ENCODE data around the gene BCS1L.

Gene BCS1L

GRCh38 chr2:218698885-218699284, 39.4 kb downstream of the BCS1L start:
- TF ChIP-seq, protein P1, sequence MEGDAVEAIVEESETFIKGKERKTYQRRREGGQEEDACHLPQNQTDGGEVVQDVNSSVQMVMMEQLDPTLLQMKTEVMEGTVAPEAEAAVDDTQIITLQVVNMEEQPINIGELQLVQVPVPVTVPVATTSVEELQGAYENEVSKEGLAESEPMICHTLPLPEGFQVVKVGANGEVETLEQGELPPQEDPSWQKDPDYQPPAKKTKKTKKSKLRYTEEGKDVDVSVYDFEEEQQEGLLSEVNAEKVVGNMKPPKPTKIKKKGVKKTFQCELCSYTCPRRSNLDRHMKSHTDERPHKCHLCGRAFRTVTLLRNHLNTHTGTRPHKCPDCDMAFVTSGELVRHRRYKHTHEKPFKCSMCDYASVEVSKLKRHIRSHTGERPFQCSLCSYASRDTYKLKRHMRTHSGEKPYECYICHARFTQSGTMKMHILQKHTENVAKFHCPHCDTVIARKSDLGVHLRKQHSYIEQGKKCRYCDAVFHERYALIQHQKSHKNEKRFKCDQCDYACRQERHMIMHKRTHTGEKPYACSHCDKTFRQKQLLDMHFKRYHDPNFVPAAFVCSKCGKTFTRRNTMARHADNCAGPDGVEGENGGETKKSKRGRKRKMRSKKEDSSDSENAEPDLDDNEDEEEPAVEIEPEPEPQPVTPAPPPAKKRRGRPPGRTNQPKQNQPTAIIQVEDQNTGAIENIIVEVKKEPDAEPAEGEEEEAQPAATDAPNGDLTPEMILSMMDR (IDR thresholded peaks at IDR 0.05; ENCODE audit: insufficient read depth, low read depth, low read length, missing control alignments), result no peak
- H3K4me3 ChIP-seq (ENCODE audit: low read depth, low read length), result no peak overlapping the region
- no peak for DNase-seq (ENCODE audit: low read depth)

GRCh38 chr2:218701806-218702205, 42.3 kb downstream of the BCS1L start:
- no peak overlapping the region for H3K4me3 ChIP-seq (ENCODE audit: low read depth, low read length)
- no peak for DNase-seq (ENCODE audit: low read depth)
- TF ChIP-seq, protein P1 (IDR thresholded peaks at IDR 0.05; ENCODE audit: insufficient read depth, low read depth, low read length, missing control alignments), result no peak

GRCh38 chr2:218703341-218703740, 43.9 kb downstream of the BCS1L start:
- DNase-seq (ENCODE audit: low read depth), result no peak
- TF ChIP-seq, protein P1 (IDR thresholded peaks at IDR 0.05; ENCODE audit: insufficient read depth, low read depth, low read length, missing control alignments), result no peak
- H3K4me3 ChIP-seq (ENCODE audit: low read depth, low read length), result no peak overlapping the region

DNA sequence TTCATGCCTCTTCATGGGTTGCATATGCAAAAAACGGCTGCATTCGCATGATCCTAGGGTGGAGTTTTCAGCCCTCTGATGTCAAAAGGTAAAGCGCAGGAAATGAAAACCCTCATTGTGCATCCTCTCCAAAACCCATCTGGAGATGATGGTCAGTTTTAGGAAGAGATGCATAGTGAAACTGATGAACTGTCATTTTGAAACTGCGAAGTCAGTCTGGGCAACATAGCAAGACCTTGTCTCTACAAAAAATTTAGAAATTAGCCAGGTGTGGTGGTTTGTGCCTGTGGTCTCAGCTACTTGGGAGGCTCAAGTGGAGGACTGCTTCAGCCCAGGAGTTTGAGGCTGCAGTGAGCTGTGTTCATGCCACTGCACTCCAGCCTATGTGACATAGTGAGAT, 48.6 kb downstream of the BCS1L start:
- DNase-seq (ENCODE audit: low read depth), result peak; percentile 89
- TF ChIP-seq, protein P1 (IDR thresholded peaks at IDR 0.05; ENCODE audit: insufficient read depth, low read depth, low read length, missing control alignments), result no peak

GRCh38 chr2:218709908-218710307, 50.4 kb downstream of the BCS1L start:
- no peak for DNase-seq (ENCODE audit: low read depth)
- TF ChIP-seq, protein P1 (IDR thresholded peaks at IDR 0.05; ENCODE audit: insufficient read depth, low read depth, low read length, missing control alignments), result no peak
- H3K4me3 ChIP-seq (ENCODE audit: low read depth, low read length), result no peak overlapping the region

More for the DNA sequence above, 48.6 kb downstream of the BCS1L start:
- no peak overlapping the region for H3K4me3 ChIP-seq (ENCODE audit: low read depth, low read length)

DNA sequence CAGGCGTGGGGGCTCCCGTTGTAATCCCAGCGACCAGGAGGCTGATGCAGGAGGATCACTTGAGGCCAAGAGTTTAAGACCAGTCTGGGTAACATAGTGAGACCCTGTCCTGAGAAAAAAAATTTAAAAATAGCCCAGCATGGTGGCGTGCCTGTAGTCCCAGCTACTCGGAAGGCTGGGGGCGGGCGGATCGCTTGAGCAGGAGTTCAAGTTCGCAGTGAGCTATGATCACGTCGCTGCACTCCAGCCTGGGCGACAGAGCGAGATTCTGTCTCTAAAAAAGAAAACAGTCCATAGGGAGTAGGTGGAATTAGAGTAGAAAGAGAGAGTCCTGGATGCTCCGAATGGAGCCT, 50.8 kb downstream of the BCS1L start:
- H3K4me3 ChIP-seq (ENCODE audit: low read depth, low read length), result no peak overlapping the region
- TF ChIP-seq, protein P1 (IDR thresholded peaks at IDR 0.05; ENCODE audit: insufficient read depth, low read depth, low read length, missing control alignments), result no peak
- DNase-seq (ENCODE audit: low read depth), result no peak

Measured in GM12865 (cell line).